IMR-90 (cell line): ENCODE measurements around the gene IER5L. TPM values are rescaled to one million over a fixed set of nuclear protein-coding genes. Genes with fewer than 3 reads are reported as not detected.

Experiments
- ATAC-seq: fragments of 200-7000 bp; cut with Tn5 transposase; 2 replicates; pipeline ENCODE4 v1.9.1; 2020; ENCODE audit warnings: low read depth, mild to moderate bottlenecking, moderate library complexity
- BruUV-seq: library from RNA; stranded (reverse); fragments of 400-500 nt; replicated peaks from 2 replicates; lab custom pipeline; 2021; lab: Mats Ljungman, UMichigan
- CTCF ChIA-PET: fragments of 300-600 bp; formaldehyde crosslinking; extraction: SDS; loops from one replicate; lab custom pipeline; 2021; ENCODE audit warnings: antibody characterized with exemption; lab: Yijun Ruan, JAX
- POLR2A ChIA-PET: fragments of 300-600 bp; sonication (Branson Sonifier 250); formaldehyde crosslinking; loops from one replicate; lab custom pipeline; 2022; ENCODE audit warnings: antibody characterized with exemption; ENCODE audit not compliant: unreplicated experiment; lab: Charles Lee
- DNase-seq: peaks from one replicate; pipeline ENCODE4 v3.0.0; 2013
- H2AFZ ChIP-seq: replicated peaks from 2 replicates; pipeline ENCODE3; 2013; ENCODE audit warnings: low read length, mild to moderate bottlenecking; ENCODE audit not compliant: poor library complexity
- H2AK5ac ChIP-seq: 2 replicates; pipeline ENCODE4 v1.6.1; 2013; ENCODE audit warnings: low read depth, low read length, inconsistent platforms
- H2AK9ac ChIP-seq: replicated peaks from 2 replicates; pipeline ENCODE3; 2013; ENCODE audit warnings: mild to moderate bottlenecking, low read depth, low read length, moderate library complexity; ENCODE audit not compliant: poor library complexity
- H2BK120ac ChIP-seq: 2 replicates; pipeline ENCODE4 v1.6.1; 2013; ENCODE audit warnings: low read depth, low read length, inconsistent platforms
- H2BK15ac ChIP-seq: 3 replicates; pipeline ENCODE4 v1.6.1; 2013; ENCODE audit warnings: low read depth, low read length, inconsistent platforms
- H2BK20ac ChIP-seq: 2 replicates; pipeline ENCODE4 v1.6.1; 2013; ENCODE audit warnings: low read depth, mild to moderate bottlenecking, inconsistent platforms, low read length, moderate library complexity
- H2BK5ac ChIP-seq: 2 replicates; pipeline ENCODE4 v1.6.1; 2013; ENCODE audit warnings: mild to moderate bottlenecking, low read depth, low read length, inconsistent platforms; ENCODE audit not compliant: poor library complexity, severe bottlenecking
- H3K14ac ChIP-seq: replicated peaks from 2 replicates; pipeline ENCODE4 v1.6.1; 2013; ENCODE audit warnings: low read depth, low read length, inconsistent platforms
- H3K18ac ChIP-seq: 2 replicates; pipeline ENCODE4 v1.6.1; 2013; ENCODE audit warnings: low read depth, low read length, control low read depth
- H3K23ac ChIP-seq: 2 replicates; pipeline ENCODE4 v1.6.1; 2013; ENCODE audit warnings: low read depth, low read length, inconsistent platforms
- H3K27ac ChIP-seq: 2 replicates; pipeline ENCODE4 v1.5.1; 2013; ENCODE audit warnings: mild to moderate bottlenecking, control low read depth, low read length; ENCODE audit not compliant: insufficient read depth
- H3K27me3 ChIP-seq: 2 replicates; pipeline ENCODE4 v1.6.1; 2013; ENCODE audit warnings: low read length; ENCODE audit not compliant: control insufficient read depth, insufficient read depth
- H3K36me3 ChIP-seq: 2 replicates; pipeline ENCODE4 v1.6.1; 2013; ENCODE audit warnings: low read length, mixed read lengths; ENCODE audit not compliant: control insufficient read depth, insufficient read depth
- H3K4ac ChIP-seq: 2 replicates; pipeline ENCODE4 v1.6.1; 2013; ENCODE audit warnings: low read depth, low read length, inconsistent platforms
- H3K4me1 ChIP-seq: 2 replicates; pipeline ENCODE4 v1.6.1; 2013; ENCODE audit warnings: low read length, mixed read lengths; ENCODE audit not compliant: control insufficient read depth, insufficient read depth
- H3K4me2 ChIP-seq: 2 replicates; pipeline ENCODE4 v1.6.1; 2013; ENCODE audit warnings: low read depth, mild to moderate bottlenecking, control low read depth, low read length, moderate library complexity
- H3K4me3 ChIP-seq: 2 replicates; pipeline ENCODE4 v1.5.1; 2013; ENCODE audit warnings: low read depth, mild to moderate bottlenecking, control low read depth, low read length, moderate library complexity; ENCODE audit not compliant: insufficient read depth
- H3K56ac ChIP-seq: 2 replicates; pipeline ENCODE4 v1.6.1; 2013; ENCODE audit warnings: low read length, inconsistent platforms; ENCODE audit not compliant: insufficient read depth; ENCODE audit errors: extremely low read depth
- H3K79me1 ChIP-seq, 2 experiments: 2 replicates each; pipeline ENCODE4 v1.6.1; 2013; ENCODE audit warnings: low read length in 2 of 2, inconsistent platforms in 1 of 2, low read depth in 1 of 2
- H3K9ac ChIP-seq: 2 replicates; pipeline ENCODE4 v1.6.1; 2013; ENCODE audit warnings: low read depth, low read length, control low read depth
- H3K9me1 ChIP-seq: 2 replicates; pipeline ENCODE4 v1.6.1; 2013; ENCODE audit warnings: low read length, inconsistent platforms; ENCODE audit not compliant: insufficient read depth
- H3K9me3 ChIP-seq: 2 replicates; pipeline ENCODE4 v1.6.1; 2013; ENCODE audit warnings: low read length; ENCODE audit not compliant: control insufficient read depth, insufficient read depth
- H4K20me1 ChIP-seq: 2 replicates; pipeline ENCODE4 v1.6.1; 2013; ENCODE audit warnings: low read length, inconsistent platforms; ENCODE audit not compliant: insufficient read depth
- H4K5ac ChIP-seq: 2 replicates; pipeline ENCODE4 v1.6.1; 2013; ENCODE audit warnings: mild to moderate bottlenecking, low read depth, low read length, control low read depth
- H4K8ac ChIP-seq, 2 experiments: 2 replicates each; pipeline ENCODE4 v1.6.1; 2013; ENCODE audit warnings: low read depth in 2 of 2, low read length in 2 of 2, control low read depth in 1 of 2, inconsistent platforms in 1 of 2
- H4K91ac ChIP-seq: 2 replicates; pipeline ENCODE4 v1.6.1; 2013; ENCODE audit warnings: low read depth, low read length, inconsistent platforms; ENCODE audit not compliant: insufficient read depth
- BHLHE40 ChIP-seq: fragments of 150-350 bp; IDR thresholded peaks from 2 replicates; pipeline ENCODE4 v1.6.1; 2016; ENCODE audit warnings: mild to moderate bottlenecking, low read depth, low read length
- CEBPB ChIP-seq: IDR thresholded peaks from 2 replicates; pipeline ENCODE4 v1.6.1; 2012; ENCODE audit warnings: low read depth, low read length, improper control_type of control experiment
- CHD1 ChIP-seq: IDR thresholded peaks from 2 replicates; pipeline ENCODE4 v1.6.1; 2012; ENCODE audit warnings: low read depth, low read length, improper control_type of control experiment
- CTCF ChIP-seq: conservative IDR thresholded peaks from 2 replicates; pipeline ENCODE4 v1.5.1; 2012; ENCODE audit warnings: mild to moderate bottlenecking, low read depth, low read length, improper control_type of control experiment
- MAFK ChIP-seq: IDR thresholded peaks from 2 replicates; pipeline ENCODE4 v1.6.1; 2012; ENCODE audit warnings: low read depth, low read length, improper control_type of control experiment
- MAZ ChIP-seq: IDR thresholded peaks from 2 replicates; pipeline ENCODE4 v1.6.1; 2012; ENCODE audit warnings: low read depth, mild to moderate bottlenecking, low read length, improper control_type of control experiment, moderate library complexity, borderline replicate concordance
- MXI1 ChIP-seq: IDR thresholded peaks from 2 replicates; pipeline ENCODE4 v1.6.1; 2012; ENCODE audit warnings: low read depth, mild to moderate bottlenecking, low read length, moderate library complexity, borderline replicate concordance
- NFE2L2 ChIP-seq: fragments of 150-350 bp; IDR thresholded peaks from 2 replicates; pipeline ENCODE4 v1.6.1; 2016; ENCODE audit warnings: low read depth, mild to moderate bottlenecking, low read length
- RAD21 ChIP-seq: IDR thresholded peaks from 2 replicates; pipeline ENCODE4 v1.6.1; 2012; ENCODE audit warnings: low read length, improper control_type of control experiment
- RFX5 ChIP-seq: IDR thresholded peaks from 2 replicates; pipeline ENCODE4 v1.8.0; 2012; ENCODE audit warnings: low read depth, mild to moderate bottlenecking, low read length, moderate library complexity
- WGBS, 2 experiments: methylation state at CpG; one replicate each; pipeline versions ENCODE4 v1.1.5 to v1.1.7; 2013; ENCODE audit warnings: missing lambda C conversion rate in 2 of 2; ENCODE audit not compliant: insufficient read length in 1 of 2; ENCODE audit errors: extremely low coverage in 2 of 2; 5-methylcytosine and 5-hydroxymethylcytosine counted together
- dilution Hi-C: fragments of 300-500 bp; cut with HindIII; formaldehyde crosslinking; loops from one replicate; pipeline ENCODE4 v1.14.3; 2018; ENCODE audit warnings: low sequenced_read_pairs; ENCODE audit not compliant: unreplicated experiment
- in situ Hi-C: fragments of 300-500 bp; cut with MboI; formaldehyde crosslinking; loops from 3 replicates; pipeline ENCODE4 v1.14.3; 2019; ENCODE audit warnings: low sequenced_read_pairs, inconsistent platforms, mixed read lengths
- intact Hi-C: fragments of 100-400 bp; cut with micrococcal nuclease; formaldehyde crosslinking; loops from 2 replicates; pipeline ENCODE4 v1.10.0; 2022
- polyA plus RNA-seq, 3 experiments: library from polyadenylated mRNA; depleted of rRNA; stranded (reverse); fragments of >200 nt; gene quantifications; 2 replicates each; pipeline ENCODE4 v1.2.3, GENCODE V29; 2012; ENCODE audit warnings: low replicate concordance in 1 of 3
- total RNA-seq: library from RNA; depleted of rRNA; stranded (reverse); fragments of >200 nt; gene quantifications from 2 replicates; pipeline ENCODE4 v1.2.3, GENCODE V29; 2012
- TF ChIP-seq, protein P1 (sequence below): fragments of 150-350 bp; IDR thresholded peaks from 2 replicates; pipeline ENCODE4 v1.6.1; 2016; ENCODE audit warnings: low read depth, mild to moderate bottlenecking, low read length, moderate library complexity, borderline replicate concordance
- TF ChIP-seq, protein P2 (sequence below): fragments of 150-350 bp; IDR thresholded peaks from 2 replicates; pipeline ENCODE4 v1.6.1; 2017; ENCODE audit warnings: mild to moderate bottlenecking, antibody characterized with exemption, low read length, low read depth

The IER5L gene
- total and polyA plus RNA-seq, 2 of the 4 experiments (the other 2 are of a cell fraction), result 12.5 to 13.4 TPM

DNA sequence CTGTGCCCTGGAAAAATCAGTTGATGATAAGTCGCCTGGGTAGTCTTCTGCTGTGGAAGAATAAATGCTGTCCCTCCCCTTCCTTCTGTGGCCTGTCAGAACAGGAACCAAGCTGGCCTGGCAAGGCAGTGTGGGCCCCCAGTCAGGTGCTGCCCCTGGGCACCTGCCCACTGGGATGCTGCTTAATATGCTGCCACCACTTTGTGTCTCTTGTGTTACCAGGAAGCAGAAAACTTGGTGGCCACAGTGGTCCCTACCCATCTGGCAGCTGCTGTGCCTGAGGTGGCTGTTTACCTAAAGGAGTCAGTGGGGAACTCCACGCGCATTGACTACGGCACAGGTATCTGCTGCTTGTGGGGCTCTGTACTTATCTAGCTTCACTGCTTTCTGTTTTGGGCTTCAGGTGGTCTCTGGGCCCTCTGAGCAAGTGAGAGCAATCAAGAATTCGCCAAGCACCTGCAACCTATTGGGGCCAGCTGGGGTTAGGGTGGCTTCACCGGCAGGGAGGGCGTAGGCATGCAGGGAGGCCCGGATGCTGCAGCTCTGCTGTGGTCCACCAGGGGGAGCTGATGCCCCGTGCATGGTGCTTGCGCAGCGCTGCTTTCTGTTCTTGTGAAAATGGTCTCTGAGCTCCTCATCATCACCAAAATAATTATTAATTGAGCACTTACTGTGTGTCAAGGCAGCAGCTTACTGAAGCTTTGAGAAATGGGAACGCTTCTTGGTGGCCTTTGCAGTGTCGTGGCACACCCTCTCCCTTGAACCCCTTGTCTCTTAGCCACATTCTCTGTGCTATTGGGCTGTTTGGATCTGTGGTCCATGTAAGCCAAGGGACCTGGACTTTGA is 46.5 kb downstream of the IER5L start:
- Histone ChIP-seq H3K18ac (no peak overlapping the region), H2AK5ac (peak overlapping the region; percentile 54; the same call in 1 of the 2 replicates), H3K79me1 (peaks cover 9 to 42% of the 10 kb centered on the region in 2 experiments; a peak in 2 of 4 replicates), H2AK9ac (peak overlapping the region; percentile 75), H3K4me3 (no peak overlapping the region), H2BK20ac (0 out of 2 replicates have a peak overlapping the region, but pooled peaks have one; percentile 6), H4K91ac (peak overlapping the region; percentile 44; the same call in 1 of the 2 replicates), H4K5ac (no peak overlapping the region), H2BK120ac (no peak overlapping the region; the same call in 1 of the 2 replicates), H3K4me2 (no peak overlapping the region), H4K8ac (peak overlapping the region in 1 of 2 experiments; percentile 83; a peak in 2 of 4 replicates), H2BK5ac (no peak overlapping the region), H2BK15ac (no peak overlapping the region), H3K9me3 (no peaks in the 10 kb centered on the region), H3K4ac (peak overlapping the region; percentile 62), H3K27ac (no peak overlapping the region), H3K27me3 (no peaks in the 10 kb centered on the region), H3K36me3 (peaks cover 29% of the 10 kb centered on the region), H3K4me1 (no peaks in the 10 kb centered on the region), H3K14ac (no peak overlapping the region), H2AFZ (peak overlapping the region; percentile 60), H3K9me1 (peaks cover 4% of the 10 kb centered on the region; the same call in 1 of the 2 replicates), H4K20me1 (no peaks in the 10 kb centered on the region), H3K23ac (peak overlapping the region; percentile 21; the same call in 1 of the 2 replicates), H3K56ac (no peak overlapping the region), H3K9ac (0 out of 2 replicates have a peak overlapping the region, but pooled peaks have one; percentile 11)
- POLR2A ChIA-PET, result interaction anchor here (0.5 to 1.0 kb wide), 5 partner anchors 8 to 496 kb away, joined by 3 to 7 read pairs (median 5); partner anchors contain the start of gene NTMT1
- CTCF ChIA-PET, result interaction anchor here (0.6 to 1.9 kb wide), 11 partner anchors 9 to 508 kb away, joined by 3 to 26 read pairs (median 4); partner anchors contain the start of gene NTMT1
- ATAC-seq (peak; percentile 98), DNase-seq (peak; percentile 55)
- BruUV-seq, result no TSS peak
- 20% methylated on average over 1 of the region's 13 CpGs; no CpG with 5 or more reads in 1 of the 2 experiments for WGBS, 2 experiments
- dilution Hi-C loops (no loop called here), intact Hi-C loops (loop anchor here (1.0 kb wide), 1 partner anchor 480 kb away; no protein-coding TSS in a partner anchor), in situ Hi-C loops (loop anchor here (5.0 kb wide), 2 partner anchors 486 to 651 kb away; no protein-coding TSS in a partner anchor)
- TF ChIP-seq MAFK, result no peak
- TF ChIP-seq, protein P1, sequence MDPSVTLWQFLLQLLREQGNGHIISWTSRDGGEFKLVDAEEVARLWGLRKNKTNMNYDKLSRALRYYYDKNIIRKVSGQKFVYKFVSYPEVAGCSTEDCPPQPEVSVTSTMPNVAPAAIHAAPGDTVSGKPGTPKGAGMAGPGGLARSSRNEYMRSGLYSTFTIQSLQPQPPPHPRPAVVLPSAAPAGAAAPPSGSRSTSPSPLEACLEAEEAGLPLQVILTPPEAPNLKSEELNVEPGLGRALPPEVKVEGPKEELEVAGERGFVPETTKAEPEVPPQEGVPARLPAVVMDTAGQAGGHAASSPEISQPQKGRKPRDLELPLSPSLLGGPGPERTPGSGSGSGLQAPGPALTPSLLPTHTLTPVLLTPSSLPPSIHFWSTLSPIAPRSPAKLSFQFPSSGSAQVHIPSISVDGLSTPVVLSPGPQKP, result no peak
- TF ChIP-seq NFE2L2, result no peak
- no peak for TF ChIP-seq CHD1
- TF ChIP-seq RAD21, result peak; percentile 98
- TF ChIP-seq CEBPB, result no peak
- no peak for TF ChIP-seq MXI1
- no peak for TF ChIP-seq BHLHE40
- TF ChIP-seq MAZ, result peak; percentile 37; the same call in 1 of the 2 replicates
- peak; percentile 98 for TF ChIP-seq CTCF
- TF ChIP-seq RFX5, result no peak
- TF ChIP-seq, protein P2, sequence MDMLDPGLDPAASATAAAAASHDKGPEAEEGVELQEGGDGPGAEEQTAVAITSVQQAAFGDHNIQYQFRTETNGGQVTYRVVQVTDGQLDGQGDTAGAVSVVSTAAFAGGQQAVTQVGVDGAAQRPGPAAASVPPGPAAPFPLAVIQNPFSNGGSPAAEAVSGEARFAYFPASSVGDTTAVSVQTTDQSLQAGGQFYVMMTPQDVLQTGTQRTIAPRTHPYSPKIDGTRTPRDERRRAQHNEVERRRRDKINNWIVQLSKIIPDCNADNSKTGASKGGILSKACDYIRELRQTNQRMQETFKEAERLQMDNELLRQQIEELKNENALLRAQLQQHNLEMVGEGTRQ, result no peak
